Pancreas (tissue), 10 donors: ENCODE data around the gene CXXC5. TPM values are rescaled to one million over a fixed set of nuclear protein-coding genes. Genes with fewer than 3 reads are reported as not detected.

Source experiments
- ATAC-seq, 4 donors: fragments of 200-7000 bp; cut with Tn5 transposase; one replicate each; pipeline versions ENCODE4 v1.8.0 to v1.9.1; 2020; ENCODE audit warnings: mild to moderate bottlenecking in 4 of 4, moderate library complexity in 4 of 4
- DNase-seq, 6 donors: peaks; one replicate each; pipeline ENCODE4 v3.0.0-alpha.2; 2020
- FAIRE-seq: peaks from 2 replicates; lab custom pipeline; 2012; peaks lifted over from hg19 to GRCh38; lab: Jason Lieb, UNC
- H3K27ac ChIP-seq, 4 donors: fragments of 200-600 bp; sonication (generic); 1 replicate in 3 of 4; 2 replicates in 1 of 4; pipeline versions ENCODE4 v1.5.0 to v1.8.0; 2020
- H3K27me3 ChIP-seq, 4 donors: fragments of 200-600 bp; one replicate each; pipeline ENCODE4 v1.8.0; 2021
- H3K36me3 ChIP-seq, 3 donors: fragments of 200-600 bp; sonication (generic) in 1 of 3; one replicate each; pipeline versions ENCODE4 v1.5.0 to v1.8.0; 2020 to 2021
- H3K4me1 ChIP-seq, 3 donors: fragments of 200-600 bp; one replicate each; pipeline ENCODE4 v1.8.0; 2021
- H3K4me3 ChIP-seq, 4 donors: fragments of 200-600 bp; sonication (generic) in 2 of 4; one replicate each; pipeline versions ENCODE4 v1.5.0 to v1.8.0; 2020 to 2021
- H3K9me3 ChIP-seq, 4 donors: fragments of 200-600 bp; one replicate each; pipeline ENCODE4 v1.8.0; 2021
- WGBS, 2 donors: extraction: QIAGEN DNeasy Blood & Tissue Kit; methylation state at CpG; one replicate each; pipeline ENCODE4 v1.1.7; 2013; 5-methylcytosine and 5-hydroxymethylcytosine counted together
- intact Hi-C, 3 donors: fragments of 100-400 bp; cut with DNase I; formaldehyde crosslinking; loops; one replicate each; pipeline versions ENCODE4 v1.11.1 to v1.14.2; 2022
- polyA plus RNA-seq, 2 donors: library from polyadenylated mRNA; stranded (reverse); fragments of 200-250 nt; gene quantifications; one replicate each; pipeline ENCODE4 v1.2.3, GENCODE V29; 2013
- total RNA-seq, 6 donors: library from RNA; stranded (reverse); fragmentation: NEBNext Ultra II Directional in 4 of 6; extraction: Animal tissue kit (Norgen Biotek cat#: 25700) in 4 of 6; gene quantifications; one replicate each; pipeline versions ENCODE4 v1.2.1 to v1.2.4, GENCODE V29; 2021 to 2023
- TF ChIP-seq, protein P1 (sequence below), 4 donors: fragments of 200-600 bp; sonication (generic) in 3 of 4; IDR thresholded peaks; one replicate each; pipeline versions ENCODE4 v1.5.0 to v1.8.0; 2021; ENCODE audit warnings: antibody characterized with exemption in 4 of 4
- donor health status: healthy with polysubstance abuse.
- donor health status: DM: no; HTN: no; CAD: no; lungs with moderate emphysema.
- donor health status: DM: no; HTN: no; CAD: no.
- donor health status: control.
- donor health status: control.
- donor health status: Bipolar disorder and iron deficiency.
- donor health status: DM: yes; HTN: yes; CAD: no.
- donor health status: DM: no; HTN: no; CAD: no.
- donor health status: DM: no; HTN: no; CAD: no.
- donor health status: DM: yes; HTN: yes; CAD: no.

Gene CXXC5
- total and polyA plus RNA-seq, 8 donors = 33.0 to 70.5 (median 44.1) TPM

DNA sequence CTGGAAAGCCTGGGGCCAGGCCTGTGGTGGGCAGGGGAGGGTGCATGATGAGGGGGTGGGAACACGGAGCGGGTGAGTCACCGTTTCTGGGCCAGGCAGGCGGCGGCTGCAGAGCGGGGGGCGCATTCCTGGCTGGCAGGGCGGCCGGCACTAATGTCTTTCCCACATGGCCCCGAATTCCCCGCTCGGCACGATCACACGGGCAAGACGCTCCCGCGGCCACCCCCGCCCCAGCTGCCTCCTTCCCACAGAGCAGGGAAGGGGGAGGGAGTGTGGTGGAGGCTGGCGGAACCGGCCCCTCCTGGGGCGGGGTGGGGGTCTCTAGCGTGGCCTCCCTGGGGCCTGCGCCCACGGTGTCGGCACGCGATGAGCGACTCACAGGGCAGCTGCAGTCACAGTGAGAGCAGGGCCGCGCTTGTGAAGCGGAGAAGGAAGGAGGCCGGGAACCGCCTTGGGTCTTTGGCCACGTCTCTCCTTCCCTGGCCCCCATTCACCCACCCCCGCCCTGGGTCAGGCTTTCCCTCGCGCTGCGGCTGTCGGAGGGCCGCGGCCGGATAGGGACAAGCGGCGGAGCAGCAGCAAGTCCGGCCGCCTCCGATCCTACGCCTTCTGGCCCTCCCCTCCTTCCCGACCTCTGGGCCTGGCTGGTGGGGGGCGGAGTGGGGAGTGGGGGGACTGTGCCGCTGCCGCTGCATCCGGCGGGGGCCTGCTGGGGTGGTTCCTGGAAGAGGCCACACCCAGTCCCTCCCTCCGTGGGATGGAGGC is 48.9 kb downstream of the CXXC5 start:
- intact Hi-C loops = no loop called here
- no peaks in the 10 kb centered on the region for H3K36me3 ChIP-seq
- FAIRE-seq (no peak), ATAC-seq (peak; percentile 48 to 75 (median 70)), DNase-seq (peak; percentile 83 to 91 (median 86))
- H3K4me1 ChIP-seq = peaks cover 33 to 53% (median 42%) of the 10 kb centered on the region in 3 donors
- no peaks in the 10 kb centered on the region for H3K27me3 ChIP-seq
- TF ChIP-seq, protein P1, sequence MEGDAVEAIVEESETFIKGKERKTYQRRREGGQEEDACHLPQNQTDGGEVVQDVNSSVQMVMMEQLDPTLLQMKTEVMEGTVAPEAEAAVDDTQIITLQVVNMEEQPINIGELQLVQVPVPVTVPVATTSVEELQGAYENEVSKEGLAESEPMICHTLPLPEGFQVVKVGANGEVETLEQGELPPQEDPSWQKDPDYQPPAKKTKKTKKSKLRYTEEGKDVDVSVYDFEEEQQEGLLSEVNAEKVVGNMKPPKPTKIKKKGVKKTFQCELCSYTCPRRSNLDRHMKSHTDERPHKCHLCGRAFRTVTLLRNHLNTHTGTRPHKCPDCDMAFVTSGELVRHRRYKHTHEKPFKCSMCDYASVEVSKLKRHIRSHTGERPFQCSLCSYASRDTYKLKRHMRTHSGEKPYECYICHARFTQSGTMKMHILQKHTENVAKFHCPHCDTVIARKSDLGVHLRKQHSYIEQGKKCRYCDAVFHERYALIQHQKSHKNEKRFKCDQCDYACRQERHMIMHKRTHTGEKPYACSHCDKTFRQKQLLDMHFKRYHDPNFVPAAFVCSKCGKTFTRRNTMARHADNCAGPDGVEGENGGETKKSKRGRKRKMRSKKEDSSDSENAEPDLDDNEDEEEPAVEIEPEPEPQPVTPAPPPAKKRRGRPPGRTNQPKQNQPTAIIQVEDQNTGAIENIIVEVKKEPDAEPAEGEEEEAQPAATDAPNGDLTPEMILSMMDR (IDR thresholded peaks at IDR 0.05) = no peak
- H3K4me3 ChIP-seq = peak overlapping the region in 3 of 4 donors; percentile 10 to 41 (median 34)
- peak overlapping the region; percentile 90 to 96 (median 94) for H3K27ac ChIP-seq
- WGBS, 2 donors = 2% methylated on average over 31 to 55 of the region's 55 CpGs
- H3K9me3 ChIP-seq = no peaks in the 10 kb centered on the region

DNA sequence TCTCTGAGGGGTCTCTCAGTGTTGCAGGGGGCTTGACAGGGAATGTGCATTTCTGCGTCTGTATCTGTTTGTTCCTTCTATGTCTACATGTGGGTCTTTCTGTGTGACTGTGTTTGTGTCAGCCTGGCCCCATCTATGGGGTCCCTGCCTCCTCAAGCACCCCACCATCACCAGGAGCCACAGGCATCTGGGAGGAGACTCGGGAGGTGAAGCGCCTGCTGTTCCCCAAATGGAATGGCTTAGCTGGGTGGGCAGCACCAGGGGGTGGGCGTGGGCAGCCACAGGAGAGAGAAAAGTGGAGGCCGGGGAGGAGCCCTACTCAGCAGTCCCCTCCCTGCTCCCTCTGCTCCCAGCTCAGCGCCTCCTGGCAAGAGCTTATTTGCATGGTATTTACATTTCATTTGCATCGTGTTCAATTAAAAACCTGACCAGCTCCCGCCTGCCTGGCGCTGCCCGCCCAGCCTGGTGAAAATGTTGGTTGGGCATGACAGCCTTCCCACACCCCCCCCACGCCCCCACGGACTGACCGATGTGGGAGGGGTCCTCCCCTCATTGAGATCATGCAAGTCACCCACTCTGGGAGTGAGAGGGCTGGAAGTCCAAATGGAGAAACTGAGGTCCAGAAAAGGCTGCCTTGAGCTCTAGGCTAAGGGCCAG is 50.5 kb downstream of the CXXC5 start:
- H3K27me3 ChIP-seq = no peaks in the 10 kb centered on the region
- H3K27ac ChIP-seq = peak overlapping the region; percentile 52 to 96 (median 94)
- H3K4me1 ChIP-seq = peaks cover 33 to 53% (median 42%) of the 10 kb centered on the region in 3 donors
- intact Hi-C loops = no loop called here
- no peaks in the 10 kb centered on the region for H3K36me3 ChIP-seq
- TF ChIP-seq, protein P1 (IDR thresholded peaks at IDR 0.05) = no peak
- ATAC-seq = peak; percentile 46 to 66 (median 62)
- WGBS, 2 donors = 23 to 24% methylated on average over 11 to 13 of the region's 13 CpGs
- FAIRE-seq = no peak
- no peaks in the 10 kb centered on the region for H3K9me3 ChIP-seq
- H3K4me3 ChIP-seq = no peak overlapping the region
- DNase-seq = peak; percentile 86 to 93 (median 90)

DNA sequence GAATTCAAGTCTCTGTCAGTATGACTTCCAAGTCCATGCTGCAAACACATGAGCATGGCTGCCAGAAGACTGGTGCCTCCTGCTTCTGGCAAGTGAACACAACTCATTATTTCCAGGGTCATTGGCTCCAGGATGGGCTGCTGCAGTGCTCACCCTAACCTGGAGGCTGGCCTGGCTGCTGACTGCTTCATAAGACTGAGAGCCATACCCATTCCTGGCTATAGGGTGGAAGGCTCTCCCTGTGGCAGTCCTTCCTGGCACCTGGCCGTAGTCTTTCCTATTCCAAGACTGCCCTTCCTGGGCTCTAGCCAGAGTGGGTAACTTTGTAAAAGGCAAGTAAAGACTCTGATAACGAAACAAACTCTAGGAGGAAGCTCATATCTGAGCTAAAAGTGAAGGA is 51.2 kb downstream of the CXXC5 start:
- Histone ChIP-seq H3K4me1 (peaks cover 33 to 49% (median 42%) of the 10 kb centered on the region in 3 donors), H3K27me3 (no peaks in the 10 kb centered on the region), H3K9me3 (no peaks in the 10 kb centered on the region), H3K4me3 (no peak overlapping the region), H3K36me3 (no peaks in the 10 kb centered on the region), H3K27ac (peak overlapping the region; percentile 17 to 96 (median 68))
- intact Hi-C loops = no loop called here
- DNase-seq (peak in 1 of 6 donors; percentile 38), FAIRE-seq (no peak), ATAC-seq (no peak)
- 71 to 83% methylated on average over 2 of the region's 2 CpGs for WGBS, 2 donors
- TF ChIP-seq, protein P1 (IDR thresholded peaks at IDR 0.05) = no peak

DNA sequence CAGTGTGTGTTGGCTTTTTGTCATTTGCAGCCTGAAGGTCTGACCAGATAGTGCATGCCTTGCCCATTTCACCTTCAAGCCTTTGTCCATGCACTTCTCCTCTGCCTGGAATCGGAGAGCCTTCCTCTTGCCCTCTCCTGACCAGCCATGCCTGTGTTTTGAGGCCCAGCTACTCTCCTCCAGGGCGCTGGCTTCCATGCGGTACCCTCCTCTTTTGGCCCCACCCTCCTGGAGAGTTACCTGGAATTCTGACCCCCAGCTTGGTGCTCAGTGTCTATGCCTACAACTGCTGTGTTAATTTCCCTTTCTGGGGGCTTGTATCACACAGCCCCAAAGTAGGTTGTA is 52.5 kb downstream of the CXXC5 start:
- H3K27ac ChIP-seq = peak overlapping the region in 2 of 4 donors; percentile 19 to 47
- FAIRE-seq = no peak
- DNase-seq = peak in 1 of 6 donors; percentile 20

More for the DNA sequence above, 52.5 kb downstream of the CXXC5 start:
- TF ChIP-seq, protein P1 (IDR thresholded peaks at IDR 0.05) = no peak
- H3K4me3 ChIP-seq = no peak overlapping the region
- intact Hi-C loops = loop anchor here in 1 of 3 donors (10.0 kb wide), 1 partner anchor 54 kb away; no protein-coding TSS in a partner anchor
- WGBS, 2 donors = 71 to 86% methylated on average over 3 of the region's 3 CpGs
- H3K9me3 ChIP-seq = no peaks in the 10 kb centered on the region
- no peaks in the 10 kb centered on the region for H3K36me3 ChIP-seq
- no peaks in the 10 kb centered on the region for H3K27me3 ChIP-seq
- peaks cover 33 to 46% (median 42%) of the 10 kb centered on the region in 3 donors for H3K4me1 ChIP-seq
- ATAC-seq = no peak
